C4-2B (cell line): Measurements from ENCODE around the gene FSTL4.

Experiments used
- CTCF ChIP-seq: fragments of 450-650 bp; conservative IDR thresholded peaks from 2 replicates; pipeline ENCODE4 v1.5.1; 2017; ENCODE audit warnings: mild to moderate bottlenecking
- ZFX ChIP-seq: fragments of 450-650 bp; IDR thresholded peaks from 2 replicates; pipeline ENCODE4 v1.6.1; 2017

- no peak for TF ChIP-seq CTCF
- no peak for TF ChIP-seq ZFX
Measured at GRCh38 chr5:133441166-133441815, 171.1 kb downstream of the FSTL4 start.
